Gastroesophageal sphincter (tissue), 4 donors: Measurements from ENCODE around the gene RIMS3. TPM values are rescaled to one million over a fixed set of nuclear protein-coding genes. Genes with fewer than 3 reads are reported as not detected.

ENCODE experiments used
- ATAC-seq: fragments of 150-250 bp; one replicate; pipeline ENCODE4 v1.9.1; 2016; ENCODE audit warnings: mild to moderate bottlenecking, moderate library complexity
- H3K27ac ChIP-seq, 4 donors: fragments of 200-600 bp; sonication (generic) in 3 of 4; 1 replicate in 3 of 4; 2 replicates in 1 of 4; pipeline ENCODE4 v1.5.1; 2016 to 2019
- H3K27me3 ChIP-seq: fragments of 200-600 bp; sonication (generic); one replicate; pipeline ENCODE4 v1.5.1; 2019
- H3K36me3 ChIP-seq, 2 donors: fragments of 200-600 bp; sonication (generic); one replicate each; pipeline ENCODE4 v1.5.1; 2019; ENCODE audit warnings: control low read depth in 1 of 2
- H3K4me1 ChIP-seq, 3 donors: fragments of 200-600 bp; sonication (generic); 1 replicate in 2 of 3; 2 replicates in 1 of 3; pipeline ENCODE4 v1.5.1; 2016 to 2019; ENCODE audit warnings: control low read depth in 2 of 3
- H3K4me3 ChIP-seq, 2 donors: fragments of 200-600 bp; sonication (generic); one replicate each; pipeline ENCODE4 v1.5.1; 2019; ENCODE audit warnings: mild to moderate bottlenecking in 1 of 2, moderate library complexity in 1 of 2
- H3K9me3 ChIP-seq, 3 donors: fragments of 200-600 bp; sonication (generic); one replicate each; pipeline ENCODE4 v1.5.1; 2017 to 2019; ENCODE audit warnings: control low read depth in 2 of 3
- CTCF ChIP-seq, 4 experiments: fragments of 200-600 bp in 2 of 4; fragments of 450-650 bp in 2 of 4; sonication (generic) in 1 of 4; IDR thresholded peaks; one replicate each; pipeline ENCODE4 v1.5.1; 2017 to 2019; ENCODE audit warnings: antibody characterized with exemption in 4 of 4, mild to moderate bottlenecking in 2 of 4, moderate library complexity in 2 of 4
- EP300 ChIP-seq: sonication (generic); formaldehyde crosslinking; IDR thresholded peaks from one replicate; pipeline ENCODE4 v1.6.1; 2017; ENCODE audit warnings: antibody characterized with exemption, mild to moderate bottlenecking
- POLR2A ChIP-seq, 2 donors: fragments of 450-650 bp; IDR thresholded peaks; one replicate each; pipeline ENCODE4 v1.6.1; 2017; ENCODE audit warnings: antibody characterized with exemption in 2 of 2, mild to moderate bottlenecking in 2 of 2, moderate library complexity in 1 of 2
- POLR2AphosphoS5 ChIP-seq: sonication (generic); formaldehyde crosslinking; IDR thresholded peaks from one replicate; pipeline ENCODE4 v1.6.1; 2017; ENCODE audit warnings: antibody characterized with exemption
- WGBS, 2 donors: methylation state at CpG; one replicate each; pipeline ENCODE4 v1.1.5; 2018; ENCODE audit warnings: low coverage in 1 of 2; 5-methylcytosine and 5-hydroxymethylcytosine counted together
- total RNA-seq, 4 donors: library from RNA; depleted of rRNA; stranded (reverse); fragments of >200 nt; gene quantifications; one replicate each; pipeline ENCODE4 v1.1.0, GENCODE V29; 2016

Gene RIMS3
- total RNA-seq, 4 donors from 2014 or later = 4.4 to 23.6 (median 10.0) TPM

- TF ChIP-seq POLR2AphosphoS5 = no peak
- TF ChIP-seq CTCF (IDR thresholded peaks at IDR 0.05) = no peak
- TF ChIP-seq POLR2A (IDR thresholded peaks at IDR 0.05) = no peak
- TF ChIP-seq EP300 = no peak
- H3K36me3 ChIP-seq = peaks cover 0 to 18% of the 10 kb centered on the region in 2 donors
- no peak for ATAC-seq
- no peak overlapping the region for H3K27ac ChIP-seq
- H3K9me3 ChIP-seq = no peaks in the 10 kb centered on the region
- no peak overlapping the region for H3K4me3 ChIP-seq
- no peaks in the 10 kb centered on the region for H3K27me3 ChIP-seq
- 86 to 89% methylated on average over 6 to 7 of the region's 7 CpGs for WGBS, 2 donors
- peaks cover 0 to 15% (median 3%) of the 10 kb centered on the region in 3 donors for H3K4me1 ChIP-seq
These were observed 21.6 kb upstream of the RIMS3 start for GRCh38 chr1:40687059-40687458.

GRCh38 chr1:40684669-40685068 lies 19.2 kb upstream of the RIMS3 start:
- 88% methylated on average over 1 to 2 of the region's 3 CpGs for WGBS, 2 donors
- H3K4me3 ChIP-seq = no peak overlapping the region
- no peaks in the 10 kb centered on the region for H3K9me3 ChIP-seq
- ATAC-seq = no peak
- no peaks in the 10 kb centered on the region for H3K4me1 ChIP-seq
- no peak for TF ChIP-seq POLR2A (IDR thresholded peaks at IDR 0.05)
- no peak for TF ChIP-seq EP300
- TF ChIP-seq POLR2AphosphoS5 = no peak
- no peak for TF ChIP-seq CTCF (IDR thresholded peaks at IDR 0.05)
- H3K27me3 ChIP-seq = no peaks in the 10 kb centered on the region
- no peak overlapping the region for H3K27ac ChIP-seq
- H3K36me3 ChIP-seq = peaks cover 0 to 18% of the 10 kb centered on the region in 2 donors

GRCh38 chr1:40679165-40679953 lies 13.9 kb upstream of the RIMS3 start:
- no peaks in the 10 kb centered on the region for H3K36me3 ChIP-seq
- no peaks in the 10 kb centered on the region for H3K9me3 ChIP-seq
- no peak for ATAC-seq
- no peak overlapping the region for H3K4me3 ChIP-seq
- WGBS, 2 donors = 95 to 100% methylated on average over 1 to 2 of the region's 2 CpGs
- TF ChIP-seq CTCF (IDR thresholded peaks at IDR 0.05) = no peak
- TF ChIP-seq POLR2AphosphoS5 = no peak
- TF ChIP-seq POLR2A (IDR thresholded peaks at IDR 0.05) = no peak
- no peak for TF ChIP-seq EP300
- no peaks in the 10 kb centered on the region for H3K27me3 ChIP-seq
- no peak overlapping the region for H3K27ac ChIP-seq
- peaks cover 0 to 13% (median 0%) of the 10 kb centered on the region in 3 donors for H3K4me1 ChIP-seq

- Histone ChIP-seq H3K36me3 (no peaks in the 10 kb centered on the region), H3K4me1 (peaks cover 0 to 13% (median 0%) of the 10 kb centered on the region in 3 donors), H3K27me3 (no peaks in the 10 kb centered on the region), H3K4me3 (no peak overlapping the region), H3K27ac (no peak overlapping the region), H3K9me3 (no peaks in the 10 kb centered on the region)
- TF ChIP-seq POLR2AphosphoS5 (no peak), CTCF (IDR thresholded peaks at IDR 0.05) (no peak), EP300 (no peak), POLR2A (IDR thresholded peaks at IDR 0.05) (no peak)
- ATAC-seq = no peak
- WGBS, 2 donors = 20 to 30% methylated on average over 1 of the region's 1 CpG
These were observed 11.0 kb upstream of the RIMS3 start for GRCh38 chr1:40676501-40676900.

GRCh38 chr1:40673452-40673851 lies 8.0 kb upstream of the RIMS3 start:
- Histone ChIP-seq H3K27me3 (no peaks in the 10 kb centered on the region), H3K9me3 (no peaks in the 10 kb centered on the region), H3K4me1 (peaks cover 0 to 21% (median 3%) of the 10 kb centered on the region in 3 donors), H3K27ac (no peak overlapping the region), H3K4me3 (no peak overlapping the region), H3K36me3 (no peaks in the 10 kb centered on the region)
- TF ChIP-seq CTCF (IDR thresholded peaks at IDR 0.05) = no peak
- TF ChIP-seq EP300 = no peak
- no peak for TF ChIP-seq POLR2A (IDR thresholded peaks at IDR 0.05)
- TF ChIP-seq POLR2AphosphoS5 = no peak
- WGBS, 2 donors = 80 to 86% methylated on average over 4 of the region's 4 CpGs
- no peak for ATAC-seq
